Mesenchymal stem cell (in vitro differentiated cells and primary cell): ENCODE results near the gene PAPPA2.

Experiments
- DNase-seq: peaks from one replicate; pipeline ENCODE4 v3.0.0-alpha.2; 2013
- H2AFZ ChIP-seq: one replicate; pipeline ENCODE4 v1.6.1; 2013; ENCODE audit warnings: low read depth, mild to moderate bottlenecking, control low read depth, inconsistent platforms, low read length, moderate library complexity
- H2AK5ac ChIP-seq: 2 replicates; pipeline ENCODE4 v1.6.1; 2013; ENCODE audit warnings: low read length, moderate library complexity, mild to moderate bottlenecking, inconsistent platforms; ENCODE audit not compliant: severe bottlenecking
- H2BK120ac ChIP-seq: one replicate; pipeline ENCODE4 v1.6.1; 2013; ENCODE audit warnings: low read depth, mild to moderate bottlenecking, inconsistent platforms, low read length, moderate library complexity
- H2BK12ac ChIP-seq, 2 experiments: one replicate each; pipeline ENCODE4 v1.6.1; 2013; ENCODE audit warnings: inconsistent platforms in 2 of 2, low read length in 2 of 2, mild to moderate bottlenecking in 2 of 2, moderate library complexity in 2 of 2, control low read depth in 1 of 2
- H2BK15ac ChIP-seq: one replicate; pipeline ENCODE4 v1.6.1; 2013; ENCODE audit warnings: mild to moderate bottlenecking, low read depth, inconsistent platforms; ENCODE audit not compliant: poor library complexity, severe bottlenecking
- H2BK5ac ChIP-seq: 2 replicates; pipeline ENCODE4 v1.6.1; 2013; ENCODE audit warnings: low read depth, mild to moderate bottlenecking, low read length, control low read depth, inconsistent platforms; ENCODE audit not compliant: poor library complexity, severe bottlenecking
- H3K14ac ChIP-seq, 2 experiments: one replicate each; pipeline ENCODE4 v1.6.1; 2013; ENCODE audit warnings: inconsistent platforms in 2 of 2, low read length in 2 of 2, control low read depth in 1 of 2, mild to moderate bottlenecking in 1 of 2, moderate library complexity in 1 of 2
- H3K18ac ChIP-seq, 2 experiments: one replicate each; pipeline ENCODE4 v1.6.1; 2013; ENCODE audit warnings: inconsistent platforms in 2 of 2, low read length in 2 of 2, control low read depth in 1 of 2, low read depth in 1 of 2, mild to moderate bottlenecking in 1 of 2
- H3K23ac ChIP-seq, 2 experiments: one replicate each; pipeline ENCODE4 v1.6.1; 2013; ENCODE audit warnings: inconsistent platforms in 2 of 2, low read length in 2 of 2, mild to moderate bottlenecking in 2 of 2, moderate library complexity in 2 of 2, control low read depth in 1 of 2
- H3K27ac ChIP-seq: 2 replicates; pipeline ENCODE4 v1.5.1; 2013; ENCODE audit warnings: mild to moderate bottlenecking, moderate library complexity, low read length, control low read depth, inconsistent platforms; ENCODE audit not compliant: poor library complexity, severe bottlenecking
- H3K27me3 ChIP-seq, 2 experiments: 2 replicates each; pipeline versions ENCODE4 v1.6.1 to v1.7.0; 2013; ENCODE audit warnings: low read length in 2 of 2, mild to moderate bottlenecking in 2 of 2, moderate library complexity in 2 of 2, control low read depth in 1 of 2, inconsistent platforms in 1 of 2; ENCODE audit not compliant: control insufficient read depth in 1 of 2, insufficient read depth in 1 of 2
- H3K36me3 ChIP-seq, 2 experiments: 2 replicates each; pipeline versions ENCODE4 v1.6.1 to v1.7.0; 2013; ENCODE audit warnings: low read length in 2 of 2, control low read depth in 1 of 2, inconsistent platforms in 1 of 2, low read depth in 1 of 2, mild to moderate bottlenecking in 1 of 2; ENCODE audit not compliant: insufficient read depth in 2 of 2, control insufficient read depth in 1 of 2
- H3K4ac ChIP-seq, 2 experiments: one replicate each; pipeline ENCODE4 v1.6.1; 2013; ENCODE audit warnings: inconsistent platforms in 2 of 2, low read length in 2 of 2, mild to moderate bottlenecking in 2 of 2, moderate library complexity in 2 of 2, control low read depth in 1 of 2, low read depth in 1 of 2
- H3K4me1 ChIP-seq: 2 replicates; pipeline ENCODE4 v1.6.1; 2013; ENCODE audit warnings: low read depth, low read length, control low read depth; ENCODE audit not compliant: control insufficient read depth, insufficient read depth
- H3K4me2 ChIP-seq: 2 replicates; pipeline ENCODE4 v1.6.1; 2013; ENCODE audit warnings: low read length, mild to moderate bottlenecking, inconsistent platforms; ENCODE audit not compliant: poor library complexity, severe bottlenecking
- H3K4me3 ChIP-seq, 2 experiments: 2 replicates each; pipeline versions ENCODE4 v1.5.1 to v1.7.0; 2013; ENCODE audit warnings: low read length in 2 of 2, mild to moderate bottlenecking in 2 of 2, control low read depth in 1 of 2, low read depth in 1 of 2; ENCODE audit not compliant: insufficient read depth in 1 of 2
- H3K79me1 ChIP-seq: replicated peaks from 2 replicates; pipeline ENCODE4 v1.6.1; 2013; ENCODE audit warnings: mild to moderate bottlenecking, control low read depth, low read length, inconsistent platforms; ENCODE audit not compliant: poor library complexity, severe bottlenecking
- H3K9ac ChIP-seq: 2 replicates; pipeline ENCODE4 v1.7.0; 2013; ENCODE audit warnings: mild to moderate bottlenecking, low read length, moderate library complexity
- H3K9me3 ChIP-seq: 2 replicates; pipeline ENCODE4 v1.7.0; 2013; ENCODE audit warnings: mild to moderate bottlenecking, low read length; ENCODE audit not compliant: control insufficient read depth
- H4K8ac ChIP-seq: one replicate; pipeline ENCODE4 v1.6.1; 2013; ENCODE audit warnings: inconsistent platforms, mild to moderate bottlenecking, low read length, moderate library complexity
- H4K91ac ChIP-seq: one replicate; pipeline ENCODE4 v1.6.1; 2013; ENCODE audit warnings: mild to moderate bottlenecking, low read length, inconsistent platforms
- WGBS: methylation state at CpG from one replicate; pipeline ENCODE4 v1.1.7; 2013; ENCODE audit warnings: mixed read lengths; 5-methylcytosine and 5-hydroxymethylcytosine counted together

PAPPA2 gene

DNA sequence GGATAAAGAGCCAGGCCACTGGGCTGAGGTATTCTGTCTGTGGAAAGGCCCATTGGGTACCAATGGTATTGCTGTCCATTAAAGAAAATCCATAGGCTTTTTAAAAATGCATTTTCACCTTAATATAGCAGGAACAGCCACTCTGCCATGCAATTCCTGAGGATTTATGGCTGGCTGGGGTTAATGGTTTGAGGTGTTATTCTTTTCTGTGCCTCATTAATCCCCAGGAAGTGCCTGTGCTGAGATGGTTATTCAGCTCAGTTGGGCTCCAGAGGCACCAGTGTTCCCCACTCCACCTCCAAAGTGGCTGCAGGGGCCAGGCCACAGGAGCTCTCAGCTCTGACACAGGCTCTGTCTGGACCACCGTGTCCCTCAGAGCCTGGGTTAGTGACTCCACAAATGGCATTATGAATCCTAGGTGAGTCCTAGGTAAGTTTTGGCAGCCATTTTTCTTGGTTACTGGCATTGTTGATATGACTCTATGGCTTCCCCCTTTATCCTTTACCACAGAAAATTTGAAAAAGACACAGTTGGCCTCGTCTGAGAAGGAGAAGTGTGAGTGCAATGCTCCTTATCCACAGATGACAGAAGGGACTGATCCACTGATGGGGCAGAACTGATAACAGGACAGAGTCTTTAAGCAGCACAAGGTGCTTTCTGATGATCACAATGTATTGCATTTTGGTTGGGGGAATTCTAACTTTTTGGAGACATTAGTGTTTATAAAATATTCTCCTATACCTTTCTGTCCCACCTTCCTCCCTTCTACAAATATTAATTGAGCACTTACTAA lies 2.2 kb upstream of the PAPPA2 start:
- Histone ChIP-seq H4K91ac (no peak overlapping the region), H2AK5ac (no peak overlapping the region), H3K14ac (no peak overlapping the region), H4K8ac (no peak overlapping the region), H3K23ac (no peak overlapping the region), H3K4ac (no peak overlapping the region), H3K27me3 (no peaks in the 10 kb centered on the region), H3K9ac (no peak overlapping the region), H3K4me3 (no peak overlapping the region), H2BK12ac (no peak overlapping the region), H2AFZ (no peak overlapping the region), H3K4me1 (no peaks in the 10 kb centered on the region), H3K9me3 (peaks cover 6% of the 10 kb centered on the region), H3K27ac (no peak overlapping the region), H3K36me3 (no peaks in the 10 kb centered on the region), H2BK5ac (no peak overlapping the region), H3K4me2 (no peak overlapping the region), H3K79me1 (no peaks in the 10 kb centered on the region), H3K18ac (no peak overlapping the region), H2BK15ac (no peak overlapping the region), H2BK120ac (no peak overlapping the region)
- DNase-seq: no peak
- 6% methylated on average over 1 of the region's 2 CpGs for WGBS

DNA sequence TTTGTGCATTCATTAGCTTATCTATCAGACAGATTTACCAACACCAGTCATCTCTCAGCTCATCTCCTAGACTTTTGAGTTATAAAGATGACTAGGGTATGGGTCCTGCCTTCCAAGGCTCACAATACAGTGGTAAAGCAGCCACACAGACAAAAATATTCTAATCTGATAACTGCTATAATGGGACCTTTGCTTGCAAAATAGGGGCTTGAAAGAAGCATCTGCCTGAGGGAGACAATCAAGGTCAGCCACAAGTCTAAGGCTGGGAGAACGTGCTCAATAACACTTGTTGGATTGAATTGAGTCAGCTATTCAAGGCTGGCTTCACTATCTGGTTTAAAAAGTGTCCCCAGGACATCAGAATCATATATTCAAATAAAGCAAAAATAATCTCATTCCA lies 1.4 kb upstream of the PAPPA2 start:
- no peak overlapping the region for H2AFZ ChIP-seq
- no peak overlapping the region for H2BK15ac ChIP-seq
- no peak overlapping the region for H3K27ac ChIP-seq
- no peak overlapping the region for H3K4ac ChIP-seq
- no peak overlapping the region for H3K4me3 ChIP-seq
- H2BK5ac ChIP-seq: no peak overlapping the region
- no peak for DNase-seq
- no peak overlapping the region for H2AK5ac ChIP-seq
- peaks cover 6% of the 10 kb centered on the region for H3K9me3 ChIP-seq
- no peak overlapping the region for H3K18ac ChIP-seq
- H3K79me1 ChIP-seq: no peaks in the 10 kb centered on the region
- WGBS: 17% methylated on average over 1 of the region's 1 CpG
- H2BK120ac ChIP-seq: no peak overlapping the region
- H3K27me3 ChIP-seq: no peaks in the 10 kb centered on the region
- H2BK12ac ChIP-seq: no peak overlapping the region
- H3K36me3 ChIP-seq: no peaks in the 10 kb centered on the region
- no peak overlapping the region for H3K23ac ChIP-seq
- no peak overlapping the region for H3K14ac ChIP-seq
- no peak overlapping the region for H3K4me2 ChIP-seq
- H3K4me1 ChIP-seq: no peaks in the 10 kb centered on the region
- H4K91ac ChIP-seq: no peak overlapping the region
- no peak overlapping the region for H3K9ac ChIP-seq
- H4K8ac ChIP-seq: no peak overlapping the region

DNA sequence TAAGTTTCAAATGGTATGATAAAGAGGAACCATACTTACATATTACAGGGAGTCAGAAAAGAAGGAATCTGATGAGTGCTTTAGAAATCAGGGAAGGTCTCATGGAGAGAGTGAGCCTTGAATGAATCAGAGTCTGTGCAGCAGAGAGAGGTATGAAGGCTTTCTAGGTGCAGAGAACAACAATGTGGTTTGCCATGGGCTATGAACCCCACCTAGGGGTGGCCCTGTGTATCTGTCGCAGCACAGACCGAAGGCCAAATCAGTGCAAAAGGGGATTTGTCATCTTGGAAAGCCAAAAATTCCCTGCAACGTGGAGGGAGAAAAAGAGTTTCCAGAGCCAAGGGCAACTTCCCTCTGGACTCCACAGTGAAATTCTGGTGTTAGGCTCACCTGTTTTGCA lies 3.5 kb downstream of the PAPPA2 start:
- no peak overlapping the region for H3K23ac ChIP-seq
- WGBS: 21% methylated on average over 3 of the region's 3 CpGs
- H4K91ac ChIP-seq: no peak overlapping the region
- H3K27ac ChIP-seq: no peak overlapping the region
- H4K8ac ChIP-seq: no peak overlapping the region
- H3K36me3 ChIP-seq: no peaks in the 10 kb centered on the region
- H2AK5ac ChIP-seq: no peak overlapping the region
- no peak overlapping the region for H3K4me2 ChIP-seq
- H3K27me3 ChIP-seq: no peaks in the 10 kb centered on the region
- H3K14ac ChIP-seq: no peak overlapping the region
- H2AFZ ChIP-seq: no peak overlapping the region
- H2BK12ac ChIP-seq: no peak overlapping the region
- no peak overlapping the region for H3K18ac ChIP-seq
- no peak overlapping the region for H3K4ac ChIP-seq
- no peaks in the 10 kb centered on the region for H3K79me1 ChIP-seq
- no peak overlapping the region for H2BK15ac ChIP-seq
- H3K9me3 ChIP-seq: no peaks in the 10 kb centered on the region
- no peak overlapping the region for H2BK120ac ChIP-seq
- no peaks in the 10 kb centered on the region for H3K4me1 ChIP-seq
- no peak overlapping the region for H3K9ac ChIP-seq
- no peak overlapping the region for H3K4me3 ChIP-seq
- no peak for DNase-seq
- H2BK5ac ChIP-seq: no peak overlapping the region

- H2BK12ac ChIP-seq: no peak overlapping the region
- no peak overlapping the region for H3K4ac ChIP-seq
- H4K8ac ChIP-seq: no peak overlapping the region
- H3K18ac ChIP-seq: no peak overlapping the region
- no peak overlapping the region for H2BK15ac ChIP-seq
- 50% methylated on average over 6 of the region's 7 CpGs for WGBS
- no peaks in the 10 kb centered on the region for H3K36me3 ChIP-seq
- H4K91ac ChIP-seq: no peak overlapping the region
- no peak overlapping the region for H3K14ac ChIP-seq
- H3K9ac ChIP-seq: no peak overlapping the region
- no peak overlapping the region for H3K4me3 ChIP-seq
- no peaks in the 10 kb centered on the region for H3K79me1 ChIP-seq
- H2BK5ac ChIP-seq: no peak overlapping the region
- H2BK120ac ChIP-seq: no peak overlapping the region
- H2AFZ ChIP-seq: no peak overlapping the region
- no peak overlapping the region for H3K4me2 ChIP-seq
- no peak overlapping the region for H3K23ac ChIP-seq
- H3K27me3 ChIP-seq: no peaks in the 10 kb centered on the region
- H3K9me3 ChIP-seq: no peaks in the 10 kb centered on the region
- no peak overlapping the region for H2AK5ac ChIP-seq
- H3K27ac ChIP-seq: no peak overlapping the region
- peak; percentile 6 for DNase-seq
- no peaks in the 10 kb centered on the region for H3K4me1 ChIP-seq
These were observed 6.6 kb downstream of the PAPPA2 start for GRCh38 chr1:176469450-176470010.
